ENCODE measurements around the gene MFAP3L. TPM values are rescaled to one million over a fixed set of nuclear protein-coding genes. Genes with fewer than 3 reads are reported as not detected.

Gene MFAP3L
- total and polyA plus RNA-seq, 2 donors (not counting 3 experiments of a cell fraction or from before 2014, with no cell fraction given), result 0.22 to 0.23 TPM

DNA sequence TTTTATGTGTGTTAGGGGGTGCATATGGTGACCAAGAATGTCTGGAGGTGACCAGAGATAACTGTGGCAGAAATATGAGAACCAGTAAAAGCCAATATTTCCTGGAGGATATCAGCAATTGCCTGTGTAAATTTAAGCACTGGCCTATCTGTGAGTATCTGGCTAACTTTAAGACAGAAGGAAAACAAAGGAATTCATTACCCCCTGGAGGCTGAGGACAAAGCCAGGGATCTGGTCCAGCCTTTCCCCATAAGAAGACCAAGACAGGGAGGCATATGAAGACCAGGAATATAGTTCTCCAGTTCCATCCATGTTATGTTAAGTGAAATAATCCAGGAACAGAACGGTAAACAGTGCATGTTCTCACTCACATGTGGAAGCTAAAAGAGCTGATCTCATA lies 49.2 kb downstream of the MFAP3L start:
- Histone ChIP-seq H3K27ac (ENCODE audit: insufficient read depth, low read depth, low read length) (no peak overlapping the region), H3K9me1 (replicated peaks; ENCODE audit: control insufficient read depth, extremely low read depth, insufficient read depth, low read length) (no peaks in the 10 kb centered on the region), H3K79me2 (ENCODE audit: control insufficient read depth, insufficient read depth, low read length) (no peaks in the 10 kb centered on the region), H3K4me3 (replicated peaks in 1 of 3; ENCODE audit: insufficient read depth in 1 of 3, low read depth in 1 of 3, low read length in 3 of 3) (no peak overlapping the region), H3K4me1 (ENCODE audit: control insufficient read depth, extremely low read depth, insufficient read depth, low read length) (no peaks in the 10 kb centered on the region), H4K20me1 (replicated peaks; ENCODE audit: control insufficient read depth, extremely low read depth, insufficient read depth, low read length) (no peaks in the 10 kb centered on the region), H3K27me3 (ENCODE audit: control insufficient read depth in 2 of 2, insufficient read depth in 2 of 2, low read length in 2 of 2) (no peaks in the 10 kb centered on the region), H2AFZ (ENCODE audit: low read depth, low read length) (no peak overlapping the region), H3K4me2 (ENCODE audit: insufficient read depth, low read length) (no peak overlapping the region), H3K9me3 (replicated peaks; ENCODE audit: control insufficient read depth, insufficient read depth, low read length) (no peaks in the 10 kb centered on the region), H3K36me3 (ENCODE audit: control insufficient read depth in 2 of 2, extremely low read depth in 1 of 2, insufficient read depth in 2 of 2, low read length in 2 of 2) (no peaks in the 10 kb centered on the region), H3K9ac (replicated peaks; ENCODE audit: extremely low read depth, insufficient read depth, low read length) (no peak overlapping the region)
- intact Hi-C loops (cut with micrococcal nuclease), result no loop called here
- TF ChIP-seq POLR2AphosphoS5 (IDR thresholded peaks at IDR 0.05; ENCODE audit: insufficient read depth, low read depth, low read length) (no peak), EZH2 (IDR thresholded peaks at IDR 0.05; ENCODE audit: borderline replicate concordance, low read depth, low read length, severe bottlenecking) (no peak), JUN (IDR thresholded peaks at IDR 0.05; ENCODE audit: borderline replicate concordance, insufficient read depth, insufficient read length, low read depth) (no peak), FOS (IDR thresholded peaks at IDR 0.05; ENCODE audit: borderline replicate concordance, insufficient read depth, low read length) (no peak), POLR2A (IDR thresholded peaks at IDR 0.05; ENCODE audit: low read depth, low read length) (no peak), MYC (IDR thresholded peaks at IDR 0.05; ENCODE audit: low read depth, low read length) (no peak), GATA2 (IDR thresholded peaks at IDR 0.05; ENCODE audit: insufficient read depth, insufficient read length, low read depth, low read length) (no peak)
- TF ChIP-seq, protein P1, sequence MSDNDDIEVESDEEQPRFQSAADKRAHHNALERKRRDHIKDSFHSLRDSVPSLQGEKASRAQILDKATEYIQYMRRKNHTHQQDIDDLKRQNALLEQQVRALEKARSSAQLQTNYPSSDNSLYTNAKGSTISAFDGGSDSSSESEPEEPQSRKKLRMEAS (IDR thresholded peaks at IDR 0.05; ENCODE audit: insufficient read depth, insufficient read length), result no peak
- TF ChIP-seq, protein P2, sequence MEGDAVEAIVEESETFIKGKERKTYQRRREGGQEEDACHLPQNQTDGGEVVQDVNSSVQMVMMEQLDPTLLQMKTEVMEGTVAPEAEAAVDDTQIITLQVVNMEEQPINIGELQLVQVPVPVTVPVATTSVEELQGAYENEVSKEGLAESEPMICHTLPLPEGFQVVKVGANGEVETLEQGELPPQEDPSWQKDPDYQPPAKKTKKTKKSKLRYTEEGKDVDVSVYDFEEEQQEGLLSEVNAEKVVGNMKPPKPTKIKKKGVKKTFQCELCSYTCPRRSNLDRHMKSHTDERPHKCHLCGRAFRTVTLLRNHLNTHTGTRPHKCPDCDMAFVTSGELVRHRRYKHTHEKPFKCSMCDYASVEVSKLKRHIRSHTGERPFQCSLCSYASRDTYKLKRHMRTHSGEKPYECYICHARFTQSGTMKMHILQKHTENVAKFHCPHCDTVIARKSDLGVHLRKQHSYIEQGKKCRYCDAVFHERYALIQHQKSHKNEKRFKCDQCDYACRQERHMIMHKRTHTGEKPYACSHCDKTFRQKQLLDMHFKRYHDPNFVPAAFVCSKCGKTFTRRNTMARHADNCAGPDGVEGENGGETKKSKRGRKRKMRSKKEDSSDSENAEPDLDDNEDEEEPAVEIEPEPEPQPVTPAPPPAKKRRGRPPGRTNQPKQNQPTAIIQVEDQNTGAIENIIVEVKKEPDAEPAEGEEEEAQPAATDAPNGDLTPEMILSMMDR (IDR thresholded peaks at IDR 0.05; ENCODE audit: extremely low read depth in 1 of 2, insufficient read depth in 1 of 2, low read depth in 1 of 2, low read length in 2 of 2), result no peak
- CTCF ChIA-PET, result no interaction called here
- dilution Hi-C loops (cut with MboI; ENCODE audit: extremely low pct_ligation_motif_present, low sequenced_read_pairs), result no loop called here
- BruUV-seq (replicated peaks), result no TSS peak
- POLR2A ChIA-PET, result no interaction called here
- no peak for DNase-seq (ENCODE audit: low read depth, low spot score)
- FAIRE-seq, result no peak

Measured in endothelial cell of umbilical vein (primary cell).